Esophagus squamous epithelium (tissue), 4 donors: ENCODE results near the gene CAMK2D.

ENCODE experiments used
- CTCF ChIP-seq, 6 experiments: fragments of 450-650 bp in 4 of 6; fragments of 200-600 bp in 2 of 6; sonication (generic) in 2 of 6; IDR thresholded peaks; one replicate each; pipeline ENCODE4 v1.5.1; 2016 to 2019; ENCODE audit warnings: antibody characterized with exemption in 6 of 6, mild to moderate bottlenecking in 4 of 6, moderate library complexity in 4 of 6
- POLR2A ChIP-seq, 4 donors: fragments of 450-650 bp; IDR thresholded peaks; one replicate each; pipeline ENCODE4 v1.6.1; 2017; ENCODE audit warnings: antibody characterized with exemption in 4 of 4, mild to moderate bottlenecking in 4 of 4, moderate library complexity in 3 of 4

GRCh38 chr4:113563691-113564378 lies 197.7 kb downstream of the CAMK2D start:
- TF ChIP-seq POLR2A (IDR thresholded peaks at IDR 0.05): no peak
- no peak for TF ChIP-seq CTCF (IDR thresholded peaks at IDR 0.05)
